ENCODE measurements around the gene CCDC54.

The CCDC54 gene

DNA sequence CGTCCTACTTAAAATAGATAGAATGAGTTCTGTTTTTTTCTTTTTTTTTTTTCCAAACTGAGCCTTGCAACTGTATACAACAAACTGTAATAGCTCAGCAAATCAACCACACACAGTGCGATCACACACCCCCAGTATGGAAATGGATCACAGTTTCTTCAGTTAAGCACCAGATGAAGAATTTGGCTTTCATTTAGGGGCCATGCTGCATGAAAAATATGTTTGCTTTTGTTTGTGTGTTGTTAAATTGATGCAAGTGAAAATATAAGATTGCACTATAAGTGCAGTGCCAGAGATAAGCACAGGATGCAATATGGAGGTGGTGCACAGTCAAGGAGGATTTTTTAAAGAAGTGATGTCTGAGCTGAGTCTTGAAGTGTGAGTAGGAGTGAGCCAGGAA lies 17.8 kb downstream of the CCDC54 start:
- no peak for DNase-seq

GRCh38 chr3:107401301-107401700 lies 24.1 kb downstream of the CCDC54 start:
- no peak for DNase-seq

- no peak for DNase-seq
Measured at GRCh38 chr3:107402214-107402613, 25.0 kb downstream of the CCDC54 start.

- no peak for DNase-seq
Measured at GRCh38 chr3:107404727-107405469, 27.7 kb downstream of the CCDC54 start.

DNA sequence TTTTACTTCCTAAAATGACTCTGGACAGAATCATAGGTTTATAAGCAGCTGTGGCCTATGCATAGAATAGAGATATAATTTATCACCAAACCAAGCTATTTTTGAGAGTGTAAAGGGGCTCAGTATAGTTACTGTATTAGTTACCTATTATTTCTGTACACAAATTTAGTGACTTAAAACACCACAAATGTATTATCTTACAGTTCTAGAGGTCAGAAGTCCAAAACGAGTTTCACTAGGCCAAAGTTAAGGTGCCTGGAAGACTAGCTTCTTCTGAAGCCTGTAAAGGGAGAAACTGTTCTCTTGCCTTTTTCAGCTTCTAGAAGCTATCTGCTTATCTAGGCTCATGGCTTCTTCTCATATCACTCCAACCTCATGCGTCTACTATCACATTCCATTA lies 30.1 kb downstream of the CCDC54 start:
- DNase-seq, result no peak

DNA sequence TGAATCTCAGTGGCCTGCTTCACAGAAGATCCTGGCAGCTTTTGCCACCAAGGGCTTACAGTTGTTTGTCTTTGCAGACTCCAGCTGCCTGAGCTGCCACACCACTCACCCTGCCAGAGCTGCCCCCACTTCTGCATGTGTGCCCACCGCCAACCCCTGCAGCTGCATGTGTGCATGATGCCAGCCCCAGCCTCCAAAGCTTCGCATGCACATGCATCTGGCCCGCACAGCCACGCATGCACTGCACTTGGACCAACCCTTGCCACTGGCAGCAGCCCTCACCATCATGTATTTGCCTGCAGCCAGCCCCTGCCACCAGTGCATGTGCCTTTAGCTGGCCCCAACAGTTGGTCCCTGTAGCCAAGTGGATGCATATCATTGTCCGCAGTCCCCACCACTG lies 31.3 kb downstream of the CCDC54 start:
- DNase-seq, result no peak

- no peak for DNase-seq
Measured at GRCh38 chr3:107409365-107409764, 32.1 kb downstream of the CCDC54 start.

DNA sequence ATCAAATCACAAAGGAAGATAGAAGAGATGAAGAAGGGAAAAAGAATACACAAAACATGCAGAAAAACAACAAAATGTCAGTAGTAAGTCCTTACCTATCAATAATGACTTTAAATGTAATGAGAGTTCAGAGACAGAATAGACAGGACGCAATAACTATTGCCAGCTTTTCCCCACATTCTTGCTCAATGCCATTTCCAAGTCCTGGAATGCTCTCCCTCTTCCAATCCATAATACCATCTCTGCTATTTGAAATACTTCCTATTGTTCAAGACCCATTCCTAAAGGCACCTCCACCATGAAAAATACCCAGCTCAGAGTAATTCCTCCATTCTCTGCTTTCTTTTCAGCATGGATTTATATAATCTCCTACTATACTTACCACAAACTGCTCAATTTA lies 33.4 kb downstream of the CCDC54 start:
- no peak for DNase-seq

- DNase-seq, result no peak
Measured at GRCh38 chr3:107411056-107411455, 33.8 kb downstream of the CCDC54 start.

GRCh38 chr3:107411779-107412178 lies 34.5 kb downstream of the CCDC54 start:
- DNase-seq, result no peak

- DNase-seq, result no peak
Measured at GRCh38 chr3:107412376-107412775, 35.1 kb downstream of the CCDC54 start.

GRCh38 chr3:107413264-107413663 lies 36.0 kb downstream of the CCDC54 start:
- no peak for DNase-seq

DNA sequence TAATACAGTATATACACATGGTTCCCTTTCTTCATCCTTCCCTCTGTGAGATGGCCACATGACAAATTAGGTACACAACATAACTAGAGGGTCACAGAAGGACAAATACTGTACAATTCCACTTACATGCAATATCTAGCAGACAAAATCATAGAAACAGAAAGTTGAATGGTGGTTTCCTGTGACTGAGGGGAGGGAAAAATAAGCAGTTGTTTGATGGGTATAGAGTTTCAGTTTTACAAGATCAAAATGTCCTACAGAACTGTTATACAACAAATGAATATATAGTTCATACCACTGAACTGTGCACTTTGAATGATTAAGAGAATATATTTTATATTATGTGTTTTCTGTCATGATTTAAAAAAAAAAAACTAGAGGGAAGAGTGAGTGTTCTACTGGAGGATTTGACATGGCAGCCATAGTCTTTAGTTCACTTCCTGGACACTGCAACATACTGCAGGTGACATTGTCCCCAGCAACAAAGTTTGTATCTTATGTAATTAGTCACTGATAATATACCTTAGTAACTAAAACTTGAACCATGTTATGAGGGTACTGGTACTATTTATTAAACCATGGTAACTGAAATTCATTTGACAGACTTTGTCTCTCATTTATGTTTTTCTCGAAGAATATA lies 37.2 kb downstream of the CCDC54 start:
- no peak for DNase-seq

GRCh38 chr3:107416138-107416537 lies 38.9 kb downstream of the CCDC54 start:
- DNase-seq, result no peak

DNA sequence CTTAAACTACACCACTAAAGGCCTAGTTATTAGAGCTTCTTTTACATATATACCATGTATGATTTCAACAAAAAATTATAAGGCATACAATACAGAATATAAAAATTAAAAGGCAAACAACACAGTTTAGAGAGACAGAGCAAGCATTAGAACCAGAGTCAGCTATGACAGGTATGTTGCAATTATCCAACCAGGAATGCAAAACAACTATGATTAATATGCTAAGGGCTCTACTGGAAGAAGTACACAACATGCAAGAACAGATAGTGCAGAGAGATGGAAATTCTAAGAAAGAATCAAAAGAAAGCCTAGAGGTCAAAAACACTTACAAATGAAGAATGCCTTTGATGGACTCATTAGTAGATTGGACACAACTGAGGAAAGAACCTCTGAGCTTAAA lies 39.6 kb downstream of the CCDC54 start:
- no peak for DNase-seq

DNA sequence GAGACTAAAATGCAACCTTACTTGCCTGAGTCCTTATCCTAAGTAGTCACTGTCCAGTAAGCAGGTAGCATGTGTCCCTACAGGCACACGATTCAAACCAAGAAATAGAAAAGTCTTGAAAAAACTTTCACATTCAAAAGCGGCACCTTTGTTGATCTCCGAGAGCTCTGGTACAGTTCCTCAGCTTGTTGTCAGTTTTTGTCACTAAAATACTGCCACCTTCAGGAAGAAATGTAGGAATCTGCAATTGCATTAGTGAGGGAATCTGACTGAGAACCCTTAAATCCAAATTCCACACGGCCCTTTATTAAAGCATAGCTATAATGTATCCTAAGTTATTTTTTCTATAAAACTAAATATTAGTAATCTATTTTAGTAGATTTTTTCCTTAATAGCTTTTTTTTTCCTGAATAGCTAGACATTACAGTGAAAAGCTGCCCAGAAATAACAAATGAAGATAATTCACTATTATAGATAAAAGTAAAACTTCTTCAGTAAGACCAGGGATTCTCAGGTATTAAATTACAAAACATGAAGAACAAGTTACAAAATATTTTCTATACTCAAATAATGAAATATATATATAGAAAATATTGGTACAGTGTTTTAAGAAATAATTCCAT lies 44.0 kb downstream of the CCDC54 start:
- no peak for DNase-seq

GRCh38 chr3:107421881-107422280 lies 44.6 kb downstream of the CCDC54 start:
- no peak for DNase-seq

- DNase-seq, result no peak
Measured at GRCh38 chr3:107425033-107425432, 47.8 kb downstream of the CCDC54 start.

DNA sequence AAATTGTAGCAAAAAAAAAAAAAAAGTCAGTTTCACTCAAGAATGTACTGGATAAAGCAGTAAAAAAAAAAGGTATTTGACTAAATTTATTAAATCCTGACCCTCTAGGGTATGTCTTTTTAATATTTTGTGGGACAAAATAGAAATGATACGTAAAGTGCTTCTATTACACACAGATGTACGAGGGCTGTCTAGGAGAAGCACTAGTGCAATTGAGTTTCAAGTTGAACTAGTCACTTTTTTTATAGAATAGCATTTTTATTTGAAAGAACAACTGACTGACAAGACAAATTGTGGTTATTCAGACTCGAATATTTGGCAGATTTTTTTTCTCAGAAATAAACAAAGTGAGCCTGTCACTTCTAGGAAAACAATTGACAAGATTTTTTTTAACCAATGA lies 49.0 kb downstream of the CCDC54 start:
- DNase-seq, result no peak

All from activated naive CD4-positive, alpha-beta T cell treated with anti-CD3 and anti-CD28 coated beads, Interleukin-2, amount 50 U/mL, for 16 hours (primary cell).